ENCODE results near the gene ZBTB37.
"Not testable (repeated sequence)": the region's sequence is repeated elsewhere in the genome, so short reads cannot be mapped to it uniquely, and the experiment has no call there.

ZBTB37 gene

DNA sequence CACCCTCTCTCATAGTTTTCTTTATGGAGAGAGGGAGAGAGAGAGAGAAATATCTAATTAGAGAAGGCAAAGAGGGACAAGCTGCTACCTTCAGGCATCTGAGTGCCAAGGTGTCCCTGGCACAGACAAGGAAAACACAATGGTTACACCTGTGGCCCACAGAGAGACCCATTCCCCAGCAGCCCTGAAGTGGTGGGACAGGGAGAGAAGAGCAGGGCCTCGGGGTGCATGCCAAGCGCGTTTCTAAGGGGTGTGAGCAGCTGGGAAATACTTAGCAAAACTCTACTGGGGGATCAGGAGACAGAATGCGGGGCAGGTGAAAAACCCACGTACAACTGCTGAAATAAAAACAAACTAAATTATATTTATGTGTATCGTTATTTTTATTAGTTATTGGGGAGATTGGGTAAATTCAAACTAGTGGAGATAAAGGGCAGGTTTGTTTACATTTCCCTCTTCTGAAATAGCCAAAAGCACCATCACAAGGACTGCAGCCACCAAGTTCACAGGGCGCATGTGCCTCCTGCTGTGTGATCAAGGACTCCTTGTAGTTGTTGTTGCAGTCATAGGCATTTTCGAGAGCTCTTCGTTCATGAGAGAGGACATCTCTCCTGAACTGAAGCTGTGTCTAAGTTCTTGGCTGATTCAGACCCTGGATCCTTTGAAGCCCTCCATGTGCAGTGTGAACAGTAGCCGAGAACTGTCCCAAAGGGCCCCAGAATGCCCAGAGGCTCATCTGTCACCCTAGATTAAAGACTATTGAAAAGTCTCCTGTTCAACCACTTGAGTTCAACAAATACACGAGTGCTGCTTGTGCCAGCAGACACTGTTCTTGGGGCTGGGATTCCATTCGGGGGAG, 49.7 kb downstream of the ZBTB37 start:
- TF ChIP-seq, protein P1, sequence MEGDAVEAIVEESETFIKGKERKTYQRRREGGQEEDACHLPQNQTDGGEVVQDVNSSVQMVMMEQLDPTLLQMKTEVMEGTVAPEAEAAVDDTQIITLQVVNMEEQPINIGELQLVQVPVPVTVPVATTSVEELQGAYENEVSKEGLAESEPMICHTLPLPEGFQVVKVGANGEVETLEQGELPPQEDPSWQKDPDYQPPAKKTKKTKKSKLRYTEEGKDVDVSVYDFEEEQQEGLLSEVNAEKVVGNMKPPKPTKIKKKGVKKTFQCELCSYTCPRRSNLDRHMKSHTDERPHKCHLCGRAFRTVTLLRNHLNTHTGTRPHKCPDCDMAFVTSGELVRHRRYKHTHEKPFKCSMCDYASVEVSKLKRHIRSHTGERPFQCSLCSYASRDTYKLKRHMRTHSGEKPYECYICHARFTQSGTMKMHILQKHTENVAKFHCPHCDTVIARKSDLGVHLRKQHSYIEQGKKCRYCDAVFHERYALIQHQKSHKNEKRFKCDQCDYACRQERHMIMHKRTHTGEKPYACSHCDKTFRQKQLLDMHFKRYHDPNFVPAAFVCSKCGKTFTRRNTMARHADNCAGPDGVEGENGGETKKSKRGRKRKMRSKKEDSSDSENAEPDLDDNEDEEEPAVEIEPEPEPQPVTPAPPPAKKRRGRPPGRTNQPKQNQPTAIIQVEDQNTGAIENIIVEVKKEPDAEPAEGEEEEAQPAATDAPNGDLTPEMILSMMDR (IDR thresholded peaks at IDR 0.05; ENCODE audit: insufficient read depth, low read depth, low read length, missing control alignments) = no peak
- no peak for DNase-seq (ENCODE audit: low read depth)
- no peak overlapping the region for H3K4me3 ChIP-seq (ENCODE audit: low read depth, low read length)

GRCh38 chr1:173920861-173921260, 52.7 kb downstream of the ZBTB37 start:
- DNase-seq (ENCODE audit: low read depth) = no peak
- TF ChIP-seq, protein P1 (IDR thresholded peaks at IDR 0.05; ENCODE audit: insufficient read depth, low read depth, low read length, missing control alignments) = no peak
- no peak overlapping the region for H3K4me3 ChIP-seq (ENCODE audit: low read depth, low read length)

DNA sequence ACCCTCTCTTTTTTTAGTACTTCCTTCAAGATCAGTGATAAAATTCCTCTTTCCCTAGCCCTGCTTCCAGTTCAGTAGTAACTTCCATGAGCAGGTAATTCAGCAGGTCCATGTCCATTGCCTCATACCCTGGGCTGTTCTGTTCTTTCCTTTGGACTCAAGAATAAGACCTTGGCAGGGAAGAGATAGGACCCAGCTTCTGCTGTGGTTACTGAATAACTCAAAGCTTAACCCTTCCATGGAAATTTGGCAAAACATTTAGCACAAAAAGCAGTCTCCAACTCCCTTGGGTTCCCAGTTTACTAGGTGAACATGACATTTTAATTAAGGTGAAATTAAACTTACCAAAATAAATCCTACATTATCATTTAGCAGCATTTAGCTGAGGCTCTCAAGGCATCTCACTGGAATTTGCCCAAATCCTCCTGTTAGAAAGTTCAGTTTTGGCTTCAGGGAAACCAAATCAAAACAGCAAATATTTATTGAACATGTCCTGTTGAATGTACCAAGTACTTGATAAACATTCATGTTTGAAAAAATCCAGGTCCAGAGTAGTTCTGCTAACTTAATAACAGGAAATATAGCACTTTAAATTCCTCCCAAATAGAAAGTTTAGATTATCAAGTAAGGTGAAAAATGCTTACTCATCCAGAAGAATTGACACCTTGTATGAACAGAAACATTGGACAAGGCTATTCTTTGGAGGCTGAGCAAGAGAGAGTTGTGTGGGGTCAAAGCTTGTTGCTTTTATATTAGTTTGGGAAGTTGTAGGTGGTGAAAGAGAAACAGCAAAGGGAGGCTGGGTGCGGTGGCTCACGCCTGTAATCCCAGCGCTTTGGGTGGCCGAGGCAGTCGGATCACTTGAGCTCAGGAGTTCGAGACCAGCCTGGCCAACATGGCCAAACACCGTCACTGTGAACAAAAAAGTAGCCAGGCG, 57.4 kb downstream of the ZBTB37 start:
- H3K4me3 ChIP-seq (ENCODE audit: low read depth, low read length) = no peak overlapping the region
- TF ChIP-seq, protein P1 (IDR thresholded peaks at IDR 0.05; ENCODE audit: insufficient read depth, low read depth, low read length, missing control alignments) = no peak
- DNase-seq (ENCODE audit: low read depth) = no peak

GRCh38 chr1:173930541-173930940, 62.4 kb downstream of the ZBTB37 start:
- not testable (repeated sequence) for H3K4me3 ChIP-seq (ENCODE audit: low read depth, low read length); DNase-seq (ENCODE audit: low read depth)

DNA sequence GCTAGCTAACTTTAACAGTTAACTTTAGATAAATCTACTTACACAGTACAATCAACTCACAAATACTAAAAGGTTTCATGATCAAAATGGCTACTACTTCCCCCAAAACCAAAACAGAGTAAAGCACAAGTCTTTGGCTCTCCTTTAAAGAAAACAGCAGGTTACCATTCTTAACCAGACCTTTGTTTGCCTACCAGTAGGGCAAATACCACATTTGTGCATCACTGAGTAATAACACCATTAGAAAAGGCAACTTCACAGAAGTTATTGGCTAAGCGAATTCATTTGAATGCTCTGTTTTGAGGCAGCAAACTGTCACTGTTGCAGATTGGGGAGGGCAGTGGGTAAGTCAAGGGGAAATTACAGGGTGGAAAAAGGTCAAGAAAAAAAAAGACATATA, 66.3 kb downstream of the ZBTB37 start:
- DNase-seq (ENCODE audit: low read depth) = no peak
- TF ChIP-seq, protein P1 (IDR thresholded peaks at IDR 0.05; ENCODE audit: insufficient read depth, low read depth, low read length, missing control alignments) = no peak

GRCh38 chr1:173937062-173937461, 68.9 kb downstream of the ZBTB37 start:
- TF ChIP-seq, protein P1 (IDR thresholded peaks at IDR 0.05; ENCODE audit: insufficient read depth, low read depth, low read length, missing control alignments) = no peak
- DNase-seq (ENCODE audit: low read depth) = no peak
- H3K4me3 ChIP-seq (ENCODE audit: low read depth, low read length) = no peak overlapping the region

More for the DNA sequence above, 66.3 kb downstream of the ZBTB37 start:
- no peak overlapping the region for H3K4me3 ChIP-seq (ENCODE audit: low read depth, low read length)

- DNase-seq (ENCODE audit: low read depth) = peak; percentile 18
These were observed 78.3 kb downstream of the ZBTB37 start for GRCh38 chr1:173946380-173946921.

More at GRCh38 chr1:173946380-173946921, 78.3 kb downstream of the ZBTB37 start:
- no peak overlapping the region for H3K4me3 ChIP-seq (ENCODE audit: low read depth, low read length)
- TF ChIP-seq, protein P1 (IDR thresholded peaks at IDR 0.05; ENCODE audit: insufficient read depth, low read depth, low read length, missing control alignments) = no peak

Data from GM12865 (cell line).